MM.1S (cell line): ENCODE measurements around the gene LRRC28.

ENCODE experiments used
- CTCF ChIP-seq: fragments of 300-600 bp; sonication (generic); IDR thresholded peaks from 2 replicates; pipeline ENCODE4 v1.5.1; 2016; ENCODE audit warnings: antibody characterized with exemption, low read length, mixed read lengths
- EZH2phosphoT487 ChIP-seq: fragments of 300-600 bp; sonication (generic); IDR thresholded peaks from 2 replicates; pipeline ENCODE4 v1.6.1; 2018; ENCODE audit warnings: antibody characterized with exemption, low read length

GRCh38 chr15:99386391-99386790, 135.1 kb downstream of the LRRC28 start:
- no peak for TF ChIP-seq CTCF
- no peak for TF ChIP-seq EZH2phosphoT487
